A673 (cell line): ENCODE measurements around the gene TRIM66.

ENCODE experiments used
- CTCF ChIP-seq: fragments of 300-800, 200-600 bp; sonication (generic); conservative IDR thresholded peaks from 2 replicates; pipeline ENCODE4 v1.5.1; 2017; ENCODE audit warnings: low read depth, mild to moderate bottlenecking, antibody characterized with exemption, low read length, moderate library complexity, mixed read lengths
- EZH2 ChIP-seq: fragments of 200-600 bp; sonication (generic); IDR thresholded peaks from 2 replicates; pipeline ENCODE4 v1.6.1; 2017; ENCODE audit warnings: borderline replicate concordance, low read depth, mild to moderate bottlenecking, mixed read lengths, antibody characterized with exemption, low read length; ENCODE audit not compliant: poor library complexity, severe bottlenecking

DNA sequence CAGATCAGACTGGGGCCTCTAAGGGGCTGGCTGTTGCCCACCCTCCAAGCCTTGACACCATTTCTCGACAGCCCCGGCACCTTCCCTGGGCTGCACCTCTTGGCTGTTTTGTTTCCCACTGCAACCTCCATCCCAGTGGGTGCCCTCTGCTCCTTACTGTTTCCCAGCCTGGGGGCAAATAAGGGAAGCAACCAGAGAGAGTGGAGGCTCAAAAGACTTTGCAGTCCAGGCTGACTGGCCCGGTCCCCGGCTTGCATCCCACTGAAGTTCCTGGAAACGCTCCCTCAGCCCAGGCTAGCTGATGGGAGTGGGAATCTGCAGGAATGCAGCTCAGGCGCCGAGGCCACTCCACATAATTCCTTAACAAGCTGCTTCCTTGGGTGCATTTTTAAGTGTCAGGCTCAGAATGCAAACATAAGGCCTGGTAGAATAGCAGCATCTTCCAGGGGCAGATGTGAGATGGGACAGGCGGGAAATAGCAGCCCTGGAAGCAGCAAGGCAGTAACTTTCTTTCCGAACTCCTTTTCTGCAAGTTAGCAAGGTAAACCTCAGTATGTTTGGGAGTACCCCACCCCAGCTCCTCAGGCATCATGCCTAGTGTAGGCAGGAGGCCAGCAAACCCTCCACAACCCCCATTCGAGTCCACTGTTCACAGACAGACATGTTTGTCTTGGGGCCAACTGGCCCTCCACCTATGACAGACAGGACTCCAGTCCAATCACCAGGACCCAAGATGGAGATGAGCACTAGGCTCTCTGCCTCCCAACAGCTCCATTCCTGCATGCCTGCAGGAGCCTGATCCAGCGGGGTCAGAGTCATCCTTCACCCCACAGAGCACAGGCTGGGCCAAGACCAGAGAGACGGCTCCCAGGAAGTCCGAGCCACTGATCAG lies 39.4 kb upstream of the TRIM66 start:
- TF ChIP-seq CTCF, result no peak
- TF ChIP-seq EZH2, result no peak
